IMR-90 (cell line): ENCODE measurements around the gene MUC5AC. TPM values are rescaled to one million over a fixed set of nuclear protein-coding genes. Genes with fewer than 3 reads are reported as not detected.

Experiments used
- ATAC-seq: fragments of 200-7000 bp; cut with Tn5 transposase; 2 replicates; pipeline ENCODE4 v1.9.1; 2020; ENCODE audit warnings: low read depth, mild to moderate bottlenecking, moderate library complexity
- BruUV-seq: library from RNA; stranded (reverse); fragments of 400-500 nt; replicated peaks from 2 replicates; lab custom pipeline; 2021; lab: Mats Ljungman, UMichigan
- CTCF ChIA-PET: fragments of 300-600 bp; formaldehyde crosslinking; extraction: SDS; loops from one replicate; lab custom pipeline; 2021; ENCODE audit warnings: antibody characterized with exemption; lab: Yijun Ruan, JAX
- POLR2A ChIA-PET: fragments of 300-600 bp; sonication (Branson Sonifier 250); formaldehyde crosslinking; loops from one replicate; lab custom pipeline; 2022; ENCODE audit warnings: antibody characterized with exemption; ENCODE audit not compliant: unreplicated experiment; lab: Charles Lee
- DNase-seq: peaks from one replicate; pipeline ENCODE4 v3.0.0; 2013
- H2AFZ ChIP-seq: replicated peaks from 2 replicates; pipeline ENCODE3; 2013; ENCODE audit warnings: low read length, mild to moderate bottlenecking; ENCODE audit not compliant: poor library complexity
- H2AK5ac ChIP-seq: 2 replicates; pipeline ENCODE4 v1.6.1; 2013; ENCODE audit warnings: low read depth, low read length, inconsistent platforms
- H2AK9ac ChIP-seq: replicated peaks from 2 replicates; pipeline ENCODE3; 2013; ENCODE audit warnings: mild to moderate bottlenecking, low read depth, low read length, moderate library complexity; ENCODE audit not compliant: poor library complexity
- H2BK120ac ChIP-seq: 2 replicates; pipeline ENCODE4 v1.6.1; 2013; ENCODE audit warnings: low read depth, low read length, inconsistent platforms
- H2BK15ac ChIP-seq: 3 replicates; pipeline ENCODE4 v1.6.1; 2013; ENCODE audit warnings: low read depth, low read length, inconsistent platforms
- H2BK20ac ChIP-seq: 2 replicates; pipeline ENCODE4 v1.6.1; 2013; ENCODE audit warnings: low read depth, mild to moderate bottlenecking, inconsistent platforms, low read length, moderate library complexity
- H2BK5ac ChIP-seq: 2 replicates; pipeline ENCODE4 v1.6.1; 2013; ENCODE audit warnings: mild to moderate bottlenecking, low read depth, low read length, inconsistent platforms; ENCODE audit not compliant: poor library complexity, severe bottlenecking
- H3K14ac ChIP-seq: replicated peaks from 2 replicates; pipeline ENCODE4 v1.6.1; 2013; ENCODE audit warnings: low read depth, low read length, inconsistent platforms
- H3K18ac ChIP-seq: 2 replicates; pipeline ENCODE4 v1.6.1; 2013; ENCODE audit warnings: low read depth, low read length, control low read depth
- H3K23ac ChIP-seq: 2 replicates; pipeline ENCODE4 v1.6.1; 2013; ENCODE audit warnings: low read depth, low read length, inconsistent platforms
- H3K27ac ChIP-seq: 2 replicates; pipeline ENCODE4 v1.5.1; 2013; ENCODE audit warnings: mild to moderate bottlenecking, control low read depth, low read length; ENCODE audit not compliant: insufficient read depth
- H3K27me3 ChIP-seq: 2 replicates; pipeline ENCODE4 v1.6.1; 2013; ENCODE audit warnings: low read length; ENCODE audit not compliant: control insufficient read depth, insufficient read depth
- H3K36me3 ChIP-seq: 2 replicates; pipeline ENCODE4 v1.6.1; 2013; ENCODE audit warnings: low read length, mixed read lengths; ENCODE audit not compliant: control insufficient read depth, insufficient read depth
- H3K4ac ChIP-seq: 2 replicates; pipeline ENCODE4 v1.6.1; 2013; ENCODE audit warnings: low read depth, low read length, inconsistent platforms
- H3K4me1 ChIP-seq: 2 replicates; pipeline ENCODE4 v1.6.1; 2013; ENCODE audit warnings: low read length, mixed read lengths; ENCODE audit not compliant: control insufficient read depth, insufficient read depth
- H3K4me2 ChIP-seq: 2 replicates; pipeline ENCODE4 v1.6.1; 2013; ENCODE audit warnings: low read depth, mild to moderate bottlenecking, control low read depth, low read length, moderate library complexity
- H3K4me3 ChIP-seq: 2 replicates; pipeline ENCODE4 v1.5.1; 2013; ENCODE audit warnings: low read depth, mild to moderate bottlenecking, control low read depth, low read length, moderate library complexity; ENCODE audit not compliant: insufficient read depth
- H3K56ac ChIP-seq: 2 replicates; pipeline ENCODE4 v1.6.1; 2013; ENCODE audit warnings: low read length, inconsistent platforms; ENCODE audit not compliant: insufficient read depth; ENCODE audit errors: extremely low read depth
- H3K79me1 ChIP-seq, 2 experiments: 2 replicates each; pipeline ENCODE4 v1.6.1; 2013; ENCODE audit warnings: low read length in 2 of 2, inconsistent platforms in 1 of 2, low read depth in 1 of 2
- H3K9ac ChIP-seq: 2 replicates; pipeline ENCODE4 v1.6.1; 2013; ENCODE audit warnings: low read depth, low read length, control low read depth
- H3K9me1 ChIP-seq: 2 replicates; pipeline ENCODE4 v1.6.1; 2013; ENCODE audit warnings: low read length, inconsistent platforms; ENCODE audit not compliant: insufficient read depth
- H3K9me3 ChIP-seq: 2 replicates; pipeline ENCODE4 v1.6.1; 2013; ENCODE audit warnings: low read length; ENCODE audit not compliant: control insufficient read depth, insufficient read depth
- H4K20me1 ChIP-seq: 2 replicates; pipeline ENCODE4 v1.6.1; 2013; ENCODE audit warnings: low read length, inconsistent platforms; ENCODE audit not compliant: insufficient read depth
- H4K5ac ChIP-seq: 2 replicates; pipeline ENCODE4 v1.6.1; 2013; ENCODE audit warnings: mild to moderate bottlenecking, low read depth, low read length, control low read depth
- H4K8ac ChIP-seq, 2 experiments: 2 replicates each; pipeline ENCODE4 v1.6.1; 2013; ENCODE audit warnings: low read depth in 2 of 2, low read length in 2 of 2, control low read depth in 1 of 2, inconsistent platforms in 1 of 2
- H4K91ac ChIP-seq: 2 replicates; pipeline ENCODE4 v1.6.1; 2013; ENCODE audit warnings: low read depth, low read length, inconsistent platforms; ENCODE audit not compliant: insufficient read depth
- BHLHE40 ChIP-seq: fragments of 150-350 bp; IDR thresholded peaks from 2 replicates; pipeline ENCODE4 v1.6.1; 2016; ENCODE audit warnings: mild to moderate bottlenecking, low read depth, low read length
- CEBPB ChIP-seq: IDR thresholded peaks from 2 replicates; pipeline ENCODE4 v1.6.1; 2012; ENCODE audit warnings: low read depth, low read length, improper control_type of control experiment
- CHD1 ChIP-seq: IDR thresholded peaks from 2 replicates; pipeline ENCODE4 v1.6.1; 2012; ENCODE audit warnings: low read depth, low read length, improper control_type of control experiment
- FOS ChIP-seq: fragments of 150-350 bp; IDR thresholded peaks from 2 replicates; pipeline ENCODE4 v1.6.1; 2016; ENCODE audit warnings: low read depth, low read length
- MAFK ChIP-seq: IDR thresholded peaks from 2 replicates; pipeline ENCODE4 v1.6.1; 2012; ENCODE audit warnings: low read depth, low read length, improper control_type of control experiment
- MAZ ChIP-seq: IDR thresholded peaks from 2 replicates; pipeline ENCODE4 v1.6.1; 2012; ENCODE audit warnings: low read depth, mild to moderate bottlenecking, low read length, improper control_type of control experiment, moderate library complexity, borderline replicate concordance
- MXI1 ChIP-seq: IDR thresholded peaks from 2 replicates; pipeline ENCODE4 v1.6.1; 2012; ENCODE audit warnings: low read depth, mild to moderate bottlenecking, low read length, moderate library complexity, borderline replicate concordance
- NFE2L2 ChIP-seq: fragments of 150-350 bp; IDR thresholded peaks from 2 replicates; pipeline ENCODE4 v1.6.1; 2016; ENCODE audit warnings: low read depth, mild to moderate bottlenecking, low read length
- POLR2A ChIP-seq: IDR thresholded peaks from 2 replicates; pipeline ENCODE4 v1.6.1; 2012; ENCODE audit warnings: mild to moderate bottlenecking, low read depth, low read length
- RAD21 ChIP-seq: IDR thresholded peaks from 2 replicates; pipeline ENCODE4 v1.6.1; 2012; ENCODE audit warnings: low read length, improper control_type of control experiment
- RCOR1 ChIP-seq: IDR thresholded peaks from 2 replicates; pipeline ENCODE4 v1.6.1; 2012; ENCODE audit warnings: mild to moderate bottlenecking, low read length, improper control_type of control experiment; ENCODE audit not compliant: insufficient replicate concordance
- RFX5 ChIP-seq: IDR thresholded peaks from 2 replicates; pipeline ENCODE4 v1.8.0; 2012; ENCODE audit warnings: low read depth, mild to moderate bottlenecking, low read length, moderate library complexity
- SMC3 ChIP-seq: fragments of 150-350 bp; IDR thresholded peaks from 2 replicates; pipeline ENCODE4 v1.6.1; 2016; ENCODE audit warnings: low read depth, mild to moderate bottlenecking, antibody characterized with exemption, low read length, moderate library complexity
- WGBS, 2 experiments: methylation state at CpG; one replicate each; pipeline versions ENCODE4 v1.1.5 to v1.1.7; 2013; ENCODE audit warnings: missing lambda C conversion rate in 2 of 2; ENCODE audit not compliant: insufficient read length in 1 of 2; ENCODE audit errors: extremely low coverage in 2 of 2; 5-methylcytosine and 5-hydroxymethylcytosine counted together
- dilution Hi-C: fragments of 300-500 bp; cut with HindIII; formaldehyde crosslinking; loops from one replicate; pipeline ENCODE4 v1.14.3; 2018; ENCODE audit warnings: low sequenced_read_pairs; ENCODE audit not compliant: unreplicated experiment
- in situ Hi-C: fragments of 300-500 bp; cut with MboI; formaldehyde crosslinking; loops from 3 replicates; pipeline ENCODE4 v1.14.3; 2019; ENCODE audit warnings: low sequenced_read_pairs, inconsistent platforms, mixed read lengths
- intact Hi-C: fragments of 100-400 bp; cut with micrococcal nuclease; formaldehyde crosslinking; loops from 2 replicates; pipeline ENCODE4 v1.10.0; 2022
- polyA plus RNA-seq, 3 experiments: library from polyadenylated mRNA; depleted of rRNA; stranded (reverse); fragments of >200 nt; gene quantifications; 2 replicates each; pipeline ENCODE4 v1.2.3, GENCODE V29; 2012; ENCODE audit warnings: low replicate concordance in 1 of 3
- total RNA-seq: library from RNA; depleted of rRNA; stranded (reverse); fragments of >200 nt; gene quantifications from 2 replicates; pipeline ENCODE4 v1.2.3, GENCODE V29; 2012
- TF ChIP-seq, protein P1 (sequence below): fragments of 150-350 bp; IDR thresholded peaks from 2 replicates; pipeline ENCODE4 v1.6.1; 2016; ENCODE audit warnings: low read depth, mild to moderate bottlenecking, low read length, moderate library complexity, borderline replicate concordance
- TF ChIP-seq, protein P2 (sequence below): conservative IDR thresholded peaks from 2 replicates; pipeline ENCODE4 v1.5.1; 2012; ENCODE audit warnings: mild to moderate bottlenecking, low read depth, low read length, improper control_type of control experiment
- TF ChIP-seq, protein P3 (sequence below): fragments of 150-350 bp; IDR thresholded peaks from 2 replicates; pipeline ENCODE4 v1.6.1; 2017; ENCODE audit warnings: mild to moderate bottlenecking, antibody characterized with exemption, low read length, low read depth

MUC5AC gene
- total and polyA plus RNA-seq, 2 of the 4 experiments (the other 2 are of a cell fraction) = 0.02 TPM; not detected in 1

DNA sequence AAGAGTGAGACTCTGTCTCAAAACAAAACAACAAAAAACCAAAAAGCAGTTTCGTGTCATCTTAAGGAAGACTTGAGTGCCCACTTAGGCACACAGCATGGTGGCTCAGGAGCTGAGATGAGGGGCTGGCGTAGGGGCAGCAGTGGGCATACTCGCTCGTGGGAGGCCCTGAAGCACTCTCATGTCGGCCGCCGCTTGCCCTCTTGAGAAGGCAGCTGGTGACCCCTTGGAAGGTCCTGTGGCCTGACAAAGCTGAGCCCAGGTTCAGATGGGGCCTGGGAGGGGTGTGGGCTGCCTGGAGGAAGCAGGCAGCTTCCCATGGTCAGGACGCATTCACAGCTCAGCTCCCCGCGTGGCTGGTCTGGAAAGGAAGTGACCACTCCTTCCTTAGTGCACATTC, 80.1 kb downstream of the MUC5AC start:
- Histone ChIP-seq H2BK120ac (no peak overlapping the region), H3K9ac (no peak overlapping the region), H3K27ac (no peak overlapping the region), H4K8ac (no peak overlapping the region), H3K36me3 (no peaks in the 10 kb centered on the region), H4K5ac (no peak overlapping the region), H3K14ac (no peak overlapping the region), H4K20me1 (no peaks in the 10 kb centered on the region), H3K4me1 (no peaks in the 10 kb centered on the region), H2BK15ac (no peak overlapping the region), H3K79me1 (no peaks in the 10 kb centered on the region), H3K9me1 (no peaks in the 10 kb centered on the region), H2AFZ (no peak overlapping the region), H3K9me3 (peaks cover 15% of the 10 kb centered on the region; the same call in 1 of the 2 replicates), H3K23ac (no peak overlapping the region), H3K4me2 (no peak overlapping the region), H2AK5ac (no peak overlapping the region), H3K56ac (no peak overlapping the region), H2AK9ac (no peak overlapping the region), H4K91ac (no peak overlapping the region), H2BK20ac (no peak overlapping the region), H3K18ac (no peak overlapping the region), H3K4ac (no peak overlapping the region), H3K27me3 (no peaks in the 10 kb centered on the region; the same call in 1 of the 2 replicates), H2BK5ac (no peak overlapping the region), H3K4me3 (no peak overlapping the region)
- no TSS peak for BruUV-seq
- dilution Hi-C loops (no loop called here), in situ Hi-C loops (no loop called here), intact Hi-C loops (no loop called here)
- DNase-seq (no peak), ATAC-seq (no peak)
- ChIA-PET CTCF (no interaction called here), POLR2A (no interaction called here)
- WGBS, 2 experiments = 70% methylated on average over 2 of the region's 10 CpGs; no CpG with 5 or more reads in 1 of the 2 experiments
- TF ChIP-seq MAZ (no peak), FOS (no peak), RAD21 (no peak), NFE2L2 (no peak), MAFK (no peak), MXI1 (no peak), POLR2A (no peak), SMC3 (no peak), BHLHE40 (no peak), RFX5 (no peak), RCOR1 (no peak), CEBPB (no peak), CHD1 (no peak)
- TF ChIP-seq, protein P1, sequence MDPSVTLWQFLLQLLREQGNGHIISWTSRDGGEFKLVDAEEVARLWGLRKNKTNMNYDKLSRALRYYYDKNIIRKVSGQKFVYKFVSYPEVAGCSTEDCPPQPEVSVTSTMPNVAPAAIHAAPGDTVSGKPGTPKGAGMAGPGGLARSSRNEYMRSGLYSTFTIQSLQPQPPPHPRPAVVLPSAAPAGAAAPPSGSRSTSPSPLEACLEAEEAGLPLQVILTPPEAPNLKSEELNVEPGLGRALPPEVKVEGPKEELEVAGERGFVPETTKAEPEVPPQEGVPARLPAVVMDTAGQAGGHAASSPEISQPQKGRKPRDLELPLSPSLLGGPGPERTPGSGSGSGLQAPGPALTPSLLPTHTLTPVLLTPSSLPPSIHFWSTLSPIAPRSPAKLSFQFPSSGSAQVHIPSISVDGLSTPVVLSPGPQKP = no peak
- TF ChIP-seq, protein P2, sequence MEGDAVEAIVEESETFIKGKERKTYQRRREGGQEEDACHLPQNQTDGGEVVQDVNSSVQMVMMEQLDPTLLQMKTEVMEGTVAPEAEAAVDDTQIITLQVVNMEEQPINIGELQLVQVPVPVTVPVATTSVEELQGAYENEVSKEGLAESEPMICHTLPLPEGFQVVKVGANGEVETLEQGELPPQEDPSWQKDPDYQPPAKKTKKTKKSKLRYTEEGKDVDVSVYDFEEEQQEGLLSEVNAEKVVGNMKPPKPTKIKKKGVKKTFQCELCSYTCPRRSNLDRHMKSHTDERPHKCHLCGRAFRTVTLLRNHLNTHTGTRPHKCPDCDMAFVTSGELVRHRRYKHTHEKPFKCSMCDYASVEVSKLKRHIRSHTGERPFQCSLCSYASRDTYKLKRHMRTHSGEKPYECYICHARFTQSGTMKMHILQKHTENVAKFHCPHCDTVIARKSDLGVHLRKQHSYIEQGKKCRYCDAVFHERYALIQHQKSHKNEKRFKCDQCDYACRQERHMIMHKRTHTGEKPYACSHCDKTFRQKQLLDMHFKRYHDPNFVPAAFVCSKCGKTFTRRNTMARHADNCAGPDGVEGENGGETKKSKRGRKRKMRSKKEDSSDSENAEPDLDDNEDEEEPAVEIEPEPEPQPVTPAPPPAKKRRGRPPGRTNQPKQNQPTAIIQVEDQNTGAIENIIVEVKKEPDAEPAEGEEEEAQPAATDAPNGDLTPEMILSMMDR = no peak
- TF ChIP-seq, protein P3, sequence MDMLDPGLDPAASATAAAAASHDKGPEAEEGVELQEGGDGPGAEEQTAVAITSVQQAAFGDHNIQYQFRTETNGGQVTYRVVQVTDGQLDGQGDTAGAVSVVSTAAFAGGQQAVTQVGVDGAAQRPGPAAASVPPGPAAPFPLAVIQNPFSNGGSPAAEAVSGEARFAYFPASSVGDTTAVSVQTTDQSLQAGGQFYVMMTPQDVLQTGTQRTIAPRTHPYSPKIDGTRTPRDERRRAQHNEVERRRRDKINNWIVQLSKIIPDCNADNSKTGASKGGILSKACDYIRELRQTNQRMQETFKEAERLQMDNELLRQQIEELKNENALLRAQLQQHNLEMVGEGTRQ = no peak
